ENCODE data around the gene PIN1. TPM values are rescaled to one million over a fixed set of nuclear protein-coding genes. Genes with fewer than 3 reads are reported as not detected.

Gene PIN1
- total RNA-seq, 2 donors from 2014 or later: 111 to 125 TPM

GRCh38 chr19:9827289-9828238 lies 7.6 kb upstream of the PIN1 start, which contains the start of gene UBL5:
UBL5 (plus strand) TSS chr19:9827918; CDS start chr19:9828338, 420 bp downstream.
- peak within 1 kb of the TSS; percentile 72 to 83 for H3K27ac ChIP-seq
- TF ChIP-seq, protein P1, sequence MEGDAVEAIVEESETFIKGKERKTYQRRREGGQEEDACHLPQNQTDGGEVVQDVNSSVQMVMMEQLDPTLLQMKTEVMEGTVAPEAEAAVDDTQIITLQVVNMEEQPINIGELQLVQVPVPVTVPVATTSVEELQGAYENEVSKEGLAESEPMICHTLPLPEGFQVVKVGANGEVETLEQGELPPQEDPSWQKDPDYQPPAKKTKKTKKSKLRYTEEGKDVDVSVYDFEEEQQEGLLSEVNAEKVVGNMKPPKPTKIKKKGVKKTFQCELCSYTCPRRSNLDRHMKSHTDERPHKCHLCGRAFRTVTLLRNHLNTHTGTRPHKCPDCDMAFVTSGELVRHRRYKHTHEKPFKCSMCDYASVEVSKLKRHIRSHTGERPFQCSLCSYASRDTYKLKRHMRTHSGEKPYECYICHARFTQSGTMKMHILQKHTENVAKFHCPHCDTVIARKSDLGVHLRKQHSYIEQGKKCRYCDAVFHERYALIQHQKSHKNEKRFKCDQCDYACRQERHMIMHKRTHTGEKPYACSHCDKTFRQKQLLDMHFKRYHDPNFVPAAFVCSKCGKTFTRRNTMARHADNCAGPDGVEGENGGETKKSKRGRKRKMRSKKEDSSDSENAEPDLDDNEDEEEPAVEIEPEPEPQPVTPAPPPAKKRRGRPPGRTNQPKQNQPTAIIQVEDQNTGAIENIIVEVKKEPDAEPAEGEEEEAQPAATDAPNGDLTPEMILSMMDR (IDR thresholded peaks at IDR 0.05): no peak

DNA sequence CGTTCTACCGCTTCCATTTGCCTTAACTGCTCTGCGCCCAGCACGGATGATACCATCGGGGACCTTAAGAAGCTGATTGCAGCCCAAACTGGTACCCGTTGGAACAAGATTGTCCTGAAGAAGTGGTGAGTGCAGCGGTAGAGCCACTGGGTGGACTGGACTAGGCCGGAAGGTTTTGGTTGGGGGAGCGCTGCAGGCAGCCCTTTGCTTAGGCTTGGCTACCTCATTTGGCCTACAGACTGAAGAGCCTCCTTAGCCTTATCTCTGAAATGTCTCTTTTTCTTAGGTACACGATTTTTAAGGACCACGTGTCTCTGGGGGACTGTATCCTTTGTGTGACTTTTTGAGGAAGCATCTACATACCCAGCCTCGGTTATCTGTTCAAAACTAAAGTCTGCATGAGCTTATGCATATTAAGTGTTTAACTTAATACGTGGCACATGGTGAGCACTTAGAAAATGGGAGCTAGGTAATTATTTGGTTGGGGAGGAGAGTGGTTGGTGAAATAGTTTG lies 6.5 kb upstream of the PIN1 start:
- Histone ChIP-seq H3K27ac (peak overlapping the region in 1 of 2 donors; percentile 83), H3K36me3 (peaks cover 11% of the 10 kb centered on the region), H3K9me3 (no peaks in the 10 kb centered on the region), H3K27me3 (no peaks in the 10 kb centered on the region), H3K4me1 (peaks cover 0 to 24% of the 10 kb centered on the region in 2 donors), H3K4me3 (peak overlapping the region; percentile 90 to 96)
- no peak for DNase-seq (ENCODE audit: low spot score)
- TF ChIP-seq, protein P1 (IDR thresholded peaks at IDR 0.05): no peak

More at GRCh38 chr19:9827289-9828238, 7.6 kb upstream of the PIN1 start, which contains the start of gene UBL5:
- peaks cover 11% of the 10 kb centered on the region for H3K36me3 ChIP-seq
- H3K27me3 ChIP-seq: no peaks in the 10 kb centered on the region
- H3K4me1 ChIP-seq: peaks cover 0 to 24% of the 10 kb centered on the region in 2 donors
- peak; percentile 84 for DNase-seq (ENCODE audit: low spot score)
- H3K9me3 ChIP-seq: no peaks in the 10 kb centered on the region
- H3K4me3 ChIP-seq: peak within 1 kb of the TSS; percentile 90 to 96

- TF ChIP-seq, protein P1 (IDR thresholded peaks at IDR 0.05): no peak
- Histone ChIP-seq H3K27me3 (no peaks in the 10 kb centered on the region), H3K4me1 (peaks cover 0 to 15% of the 10 kb centered on the region in 2 donors), H3K36me3 (peaks cover 12% of the 10 kb centered on the region), H3K4me3 (peak overlapping the region; percentile 98 to 99), H3K9me3 (no peaks in the 10 kb centered on the region), H3K27ac (peak overlapping the region; percentile 66 to 82)
- DNase-seq (ENCODE audit: low spot score): no peak
Measured at GRCh38 chr19:9834307-9834725, 802 bp upstream of the PIN1 start.

DNA sequence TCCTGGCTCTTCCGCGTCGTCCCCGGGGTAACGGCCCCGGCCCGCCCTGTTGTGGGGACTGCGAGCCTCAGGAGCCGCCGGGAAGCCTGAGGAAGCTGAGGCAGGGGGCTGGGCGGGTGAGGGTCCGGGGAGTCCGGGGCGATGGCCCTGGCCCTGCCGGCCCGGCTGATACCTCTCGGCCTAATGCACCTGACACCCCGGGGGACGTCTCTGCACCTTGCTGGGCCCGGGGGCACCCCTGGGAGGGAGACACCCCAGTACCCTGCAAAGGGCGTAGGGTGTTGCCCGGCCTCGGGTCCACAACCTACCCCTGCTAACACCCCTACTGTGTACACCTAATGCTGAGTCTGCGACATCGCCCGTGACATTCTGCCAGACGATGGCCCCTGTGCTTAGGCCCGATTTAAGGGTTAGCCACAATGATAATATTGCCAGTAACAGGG lies 410 bp downstream of the PIN1 start:
- H3K36me3 ChIP-seq: peaks cover 12% of the 10 kb centered on the region
- H3K4me3 ChIP-seq: peak overlapping the region; percentile 98 to 99
- no peaks in the 10 kb centered on the region for H3K9me3 ChIP-seq
- peaks cover 0 to 15% of the 10 kb centered on the region in 2 donors for H3K4me1 ChIP-seq
- TF ChIP-seq, protein P1 (IDR thresholded peaks at IDR 0.05): peak in 1 of 2 donors; percentile 12
- DNase-seq (ENCODE audit: low spot score): no peak
- H3K27me3 ChIP-seq: no peaks in the 10 kb centered on the region
- peak overlapping the region; percentile 63 to 82 for H3K27ac ChIP-seq

GRCh38 chr19:9836021-9836420 lies 903 bp downstream of the PIN1 start:
- DNase-seq (ENCODE audit: low spot score): no peak
- Histone ChIP-seq H3K27me3 (no peaks in the 10 kb centered on the region), H3K4me3 (peak overlapping the region; percentile 98 to 99), H3K27ac (no peak overlapping the region), H3K9me3 (no peaks in the 10 kb centered on the region), H3K36me3 (peaks cover 17% of the 10 kb centered on the region), H3K4me1 (peaks cover 0 to 15% of the 10 kb centered on the region in 2 donors)
- TF ChIP-seq, protein P1 (IDR thresholded peaks at IDR 0.05): no peak

All from right atrium auricular region (tissue), 2 donors.